HG02642 (cell line): ENCODE results near the gene CRACR2A.

Source experiments
- ATAC-seq: cut with Tn5 transposase; IDR thresholded peaks from one replicate; pipeline ENCODE4 v1.9.1; 2021; ENCODE audit warnings: mild to moderate bottlenecking; ENCODE audit not compliant: unreplicated experiment, poor library complexity

Gene CRACR2A

GRCh38 chr12:3628629-3629028 is 124.3 kb downstream of the CRACR2A start:
- ATAC-seq: no peak

- ATAC-seq: no peak
Measured at GRCh38 chr12:3627336-3627735, 125.6 kb downstream of the CRACR2A start.

- ATAC-seq: no peak
Measured at GRCh38 chr12:3624273-3624672, 128.6 kb downstream of the CRACR2A start.

GRCh38 chr12:3622822-3623690 is 129.9 kb downstream of the CRACR2A start:
- no peak for ATAC-seq

- ATAC-seq: no peak
Measured at GRCh38 chr12:3622021-3622821, 130.7 kb downstream of the CRACR2A start.

- ATAC-seq: no peak
Measured at GRCh38 chr12:3620856-3621255, 132.1 kb downstream of the CRACR2A start.

GRCh38 chr12:3617565-3617964 is 135.3 kb downstream of the CRACR2A start:
- no peak for ATAC-seq

GRCh38 chr12:3615862-3616261 is 137.0 kb downstream of the CRACR2A start:
- ATAC-seq: no peak

GRCh38 chr12:3614806-3615466 is 138.0 kb downstream of the CRACR2A start:
- no peak for ATAC-seq

- no peak for ATAC-seq
Measured at GRCh38 chr12:3613641-3614395, 139.1 kb downstream of the CRACR2A start.

- no peak for ATAC-seq
Measured at GRCh38 chr12:3611860-3612703, 140.8 kb downstream of the CRACR2A start.

- no peak for ATAC-seq
Measured at GRCh38 chr12:3607821-3608220, 145.1 kb downstream of the CRACR2A start.

GRCh38 chr12:3607039-3607720 is 145.7 kb downstream of the CRACR2A start:
- ATAC-seq: no peak

- ATAC-seq: no peak
Measured at GRCh38 chr12:3606128-3606527, 146.8 kb downstream of the CRACR2A start.

- no peak for ATAC-seq
Measured at GRCh38 chr12:3605692-3606091, 147.2 kb downstream of the CRACR2A start.

GRCh38 chr12:3604748-3605586 is 147.9 kb downstream of the CRACR2A start:
- ATAC-seq: no peak

- no peak for ATAC-seq
Measured at GRCh38 chr12:3604286-3604685, 148.6 kb downstream of the CRACR2A start.

GRCh38 chr12:3603576-3603975 is 149.3 kb downstream of the CRACR2A start:
- no peak for ATAC-seq
